NT2/D1 (cell line): ENCODE results near the gene DDX28.

ENCODE experiments used
- DNase-seq: peaks from one replicate; pipeline ENCODE4 v3.0.0-alpha.2; 2011; ENCODE audit warnings: low read depth, low spot score
- H3K27me3 ChIP-seq: 2 replicates; pipeline ENCODE4 v1.6.0; 2011; ENCODE audit warnings: mild to moderate bottlenecking; ENCODE audit not compliant: insufficient read length, insufficient read depth
- H3K36me3 ChIP-seq: 2 replicates; pipeline ENCODE4 v1.6.1; 2011; ENCODE audit warnings: mild to moderate bottlenecking, low read length, mixed read lengths; ENCODE audit not compliant: insufficient read depth, insufficient read length
- H3K4me1 ChIP-seq: 2 replicates; pipeline ENCODE4 v1.5.1; 2011; ENCODE audit not compliant: insufficient read depth, insufficient read length
- H3K4me3 ChIP-seq: 2 replicates; pipeline ENCODE4 v1.5.1; 2011; ENCODE audit warnings: low read depth; ENCODE audit not compliant: insufficient read length
- H3K9ac ChIP-seq: 2 replicates; pipeline ENCODE4 v1.6.0; 2011; ENCODE audit warnings: low read depth; ENCODE audit not compliant: insufficient read length
- H3K9me3 ChIP-seq: 2 replicates; pipeline ENCODE4 v1.5.1; 2011; ENCODE audit warnings: mild to moderate bottlenecking, low read length; ENCODE audit not compliant: insufficient read depth
- SUZ12 ChIP-seq: IDR thresholded peaks from 2 replicates; pipeline ENCODE4 v1.6.1; 2011; ENCODE audit not compliant: insufficient read length, insufficient read depth; ENCODE audit errors: extremely low read depth
- YY1 ChIP-seq: IDR thresholded peaks from 2 replicates; pipeline ENCODE4 v1.6.1; 2011; ENCODE audit not compliant: insufficient read length, insufficient read depth
- ZNF274 ChIP-seq: IDR thresholded peaks from 2 replicates; pipeline ENCODE4 v1.6.1; 2011; ENCODE audit warnings: mild to moderate bottlenecking, low read depth, low read length

Gene DDX28, protein sequence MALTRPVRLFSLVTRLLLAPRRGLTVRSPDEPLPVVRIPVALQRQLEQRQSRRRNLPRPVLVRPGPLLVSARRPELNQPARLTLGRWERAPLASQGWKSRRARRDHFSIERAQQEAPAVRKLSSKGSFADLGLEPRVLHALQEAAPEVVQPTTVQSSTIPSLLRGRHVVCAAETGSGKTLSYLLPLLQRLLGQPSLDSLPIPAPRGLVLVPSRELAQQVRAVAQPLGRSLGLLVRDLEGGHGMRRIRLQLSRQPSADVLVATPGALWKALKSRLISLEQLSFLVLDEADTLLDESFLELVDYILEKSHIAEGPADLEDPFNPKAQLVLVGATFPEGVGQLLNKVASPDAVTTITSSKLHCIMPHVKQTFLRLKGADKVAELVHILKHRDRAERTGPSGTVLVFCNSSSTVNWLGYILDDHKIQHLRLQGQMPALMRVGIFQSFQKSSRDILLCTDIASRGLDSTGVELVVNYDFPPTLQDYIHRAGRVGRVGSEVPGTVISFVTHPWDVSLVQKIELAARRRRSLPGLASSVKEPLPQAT

DNA sequence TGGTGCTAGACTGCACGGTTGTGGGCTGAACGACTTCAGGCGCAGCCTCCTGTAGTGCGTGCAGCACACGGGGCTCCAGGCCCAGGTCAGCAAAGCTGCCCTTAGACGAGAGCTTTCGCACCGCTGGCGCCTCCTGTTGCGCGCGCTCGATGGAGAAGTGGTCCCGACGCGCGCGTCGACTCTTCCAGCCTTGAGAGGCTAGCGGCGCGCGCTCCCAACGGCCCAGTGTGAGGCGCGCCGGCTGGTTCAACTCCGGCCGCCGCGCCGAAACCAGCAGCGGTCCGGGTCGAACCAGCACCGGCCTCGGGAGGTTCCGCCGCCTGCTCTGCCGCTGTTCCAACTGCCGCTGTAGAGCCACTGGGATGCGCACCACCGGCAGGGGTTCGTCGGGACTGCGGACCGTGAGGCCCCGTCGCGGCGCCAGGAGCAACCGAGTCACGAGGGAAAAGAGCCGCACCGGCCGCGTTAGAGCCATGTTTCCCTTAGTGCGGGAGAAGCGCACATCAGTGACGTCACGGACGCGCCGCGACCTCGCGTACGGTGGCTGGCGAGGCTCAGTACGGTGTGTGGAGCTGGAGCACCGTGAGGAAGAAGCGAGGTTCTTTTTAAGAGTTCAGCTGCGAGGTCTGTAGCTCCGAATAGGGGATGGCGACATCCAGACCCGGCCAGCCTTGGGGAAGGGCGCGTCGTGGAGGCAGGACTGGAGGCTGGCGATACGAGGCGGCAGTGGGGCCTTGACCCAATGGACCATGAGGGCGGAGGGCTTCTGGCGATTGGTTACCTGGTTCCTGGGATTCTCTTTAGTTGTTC is at the start of gene DDX28, which contains the start of gene DUS2:
TSS of gene DDX28 (minus strand) at position 505 of the 810 bp plus-strand sequence. CDS start at position 475, 30 bp downstream.
TSS of gene DUS2 (plus strand) at position 557 of the 810 bp plus-strand sequence. CDS start 14,740 bp downstream, outside the sequence.
- TF ChIP-seq YY1, result peak; percentile 61
- TF ChIP-seq SUZ12, result no peak

DNA sequence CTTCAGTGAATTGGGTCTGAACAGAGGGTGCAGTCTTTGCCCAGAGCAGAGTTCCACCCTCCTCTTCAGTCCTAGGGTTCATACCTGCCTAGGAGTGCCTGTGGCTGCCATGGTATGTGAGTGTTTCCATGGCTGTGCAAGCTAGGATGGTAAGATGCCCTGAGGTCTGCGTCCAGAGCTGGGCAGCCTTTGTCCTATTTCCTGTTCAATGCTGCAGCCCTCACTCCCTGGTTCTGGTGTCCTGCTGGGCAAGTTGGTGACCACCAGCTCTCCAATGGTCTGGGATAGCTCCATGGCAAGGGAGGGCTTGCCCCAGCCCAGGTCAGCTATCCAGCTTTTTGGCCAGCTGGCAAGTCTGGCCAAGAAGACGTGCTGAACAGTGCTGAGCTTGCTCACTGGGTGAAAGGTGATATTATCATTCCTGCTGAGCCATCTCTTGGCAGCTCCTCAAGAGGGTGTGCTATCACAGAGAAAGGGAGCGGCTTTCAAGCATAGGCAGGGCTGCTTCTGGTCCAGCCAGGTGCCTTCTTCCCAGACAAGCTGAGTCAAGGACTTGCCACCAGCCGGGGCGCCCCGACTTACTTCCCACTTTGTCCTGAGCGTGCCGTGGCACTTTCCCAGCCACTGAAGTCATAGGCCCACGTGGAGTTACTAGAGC is 49.1 kb upstream of the DDX28 start:
- TF ChIP-seq YY1, result no peak
- no peak for TF ChIP-seq ZNF274
- TF ChIP-seq SUZ12, result no peak
- DNase-seq, result no peak
- Histone ChIP-seq H3K9me3 (no peaks in the 10 kb centered on the region), H3K4me3 (no peak overlapping the region), H3K36me3 (peaks cover 84% of the 10 kb centered on the region), H3K27me3 (no peaks in the 10 kb centered on the region), H3K9ac (no peak overlapping the region), H3K4me1 (no peaks in the 10 kb centered on the region)

More for the DNA sequence above, at the start of gene DDX28, which contains the start of gene DUS2:
- Histone ChIP-seq H3K4me1 (peaks cover 9% of the 10 kb centered on the region), H3K9me3 (no peaks in the 10 kb centered on the region), H3K27me3 (no peaks in the 10 kb centered on the region), H3K4me3 (peak within 1 kb of the TSS; percentile 98), H3K36me3 (peaks cover 44% of the 10 kb centered on the region), H3K9ac (peak within 1 kb of the TSS; percentile 100)
- peak; percentile 94 for DNase-seq

DNA sequence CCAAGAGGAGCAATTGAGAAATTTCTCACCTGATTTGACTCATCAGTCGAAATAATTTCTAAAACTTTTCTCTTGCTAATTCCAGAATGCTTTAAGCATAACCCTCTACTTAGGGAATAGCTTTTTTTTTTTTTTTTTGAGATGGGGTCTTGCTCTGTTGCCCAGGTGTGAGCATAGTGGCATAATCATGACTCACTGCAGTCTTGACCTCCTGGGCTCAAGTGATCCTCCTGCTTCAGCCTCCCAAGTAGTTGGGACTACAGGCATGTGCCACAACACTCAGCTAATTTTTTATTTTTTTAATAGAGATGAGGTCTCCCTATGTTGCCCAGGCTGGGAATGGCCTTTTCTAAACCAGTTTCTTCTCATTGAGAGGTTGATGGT is 48.5 kb upstream of the DDX28 start:
- no peaks in the 10 kb centered on the region for H3K4me1 ChIP-seq
- TF ChIP-seq SUZ12 (no peak), ZNF274 (no peak), YY1 (no peak)
- H3K27me3 ChIP-seq, result no peaks in the 10 kb centered on the region
- DNase-seq, result no peak
- peaks cover 84% of the 10 kb centered on the region for H3K36me3 ChIP-seq
- no peak overlapping the region for H3K9ac ChIP-seq
- no peaks in the 10 kb centered on the region for H3K9me3 ChIP-seq
- H3K4me3 ChIP-seq, result no peak overlapping the region

DNA sequence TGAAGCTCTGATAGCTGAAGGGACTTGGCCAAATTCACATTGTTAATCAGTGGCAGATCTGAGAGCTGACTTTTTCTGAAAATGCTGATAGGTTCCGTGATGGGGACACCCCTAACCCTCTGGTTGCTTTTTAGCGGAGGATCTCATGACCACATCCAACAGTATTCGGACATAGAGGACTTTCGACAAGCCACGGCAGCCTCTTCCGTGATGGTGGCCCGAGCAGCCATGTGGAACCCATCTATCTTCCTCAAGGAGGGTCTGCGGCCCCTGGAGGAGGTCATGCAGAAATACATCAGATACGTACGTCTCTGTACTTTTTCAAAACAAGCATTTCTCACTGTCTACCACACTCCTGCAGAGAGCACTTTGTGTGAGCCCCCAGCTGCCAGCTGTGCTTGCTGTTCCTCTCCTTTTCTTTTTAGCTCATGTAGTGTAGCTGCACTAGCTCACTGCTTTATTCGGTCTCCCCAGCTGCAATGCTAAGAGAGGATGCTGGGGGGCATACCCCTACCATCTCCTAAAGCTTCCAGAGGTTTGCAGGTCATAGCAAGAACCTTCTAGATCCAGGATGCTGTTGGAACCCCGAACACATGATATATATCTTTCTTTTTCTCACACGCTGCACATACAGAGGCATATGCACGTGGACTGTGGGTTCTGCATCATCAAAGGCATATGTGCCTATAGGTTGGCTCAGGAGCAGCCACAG is 47.9 kb upstream of the DDX28 start:
- Histone ChIP-seq H3K4me1 (no peaks in the 10 kb centered on the region), H3K36me3 (peaks cover 84% of the 10 kb centered on the region), H3K27me3 (no peaks in the 10 kb centered on the region), H3K9ac (no peak overlapping the region), H3K4me3 (no peak overlapping the region), H3K9me3 (no peaks in the 10 kb centered on the region)
- DNase-seq, result no peak
- no peak for TF ChIP-seq YY1

DNA sequence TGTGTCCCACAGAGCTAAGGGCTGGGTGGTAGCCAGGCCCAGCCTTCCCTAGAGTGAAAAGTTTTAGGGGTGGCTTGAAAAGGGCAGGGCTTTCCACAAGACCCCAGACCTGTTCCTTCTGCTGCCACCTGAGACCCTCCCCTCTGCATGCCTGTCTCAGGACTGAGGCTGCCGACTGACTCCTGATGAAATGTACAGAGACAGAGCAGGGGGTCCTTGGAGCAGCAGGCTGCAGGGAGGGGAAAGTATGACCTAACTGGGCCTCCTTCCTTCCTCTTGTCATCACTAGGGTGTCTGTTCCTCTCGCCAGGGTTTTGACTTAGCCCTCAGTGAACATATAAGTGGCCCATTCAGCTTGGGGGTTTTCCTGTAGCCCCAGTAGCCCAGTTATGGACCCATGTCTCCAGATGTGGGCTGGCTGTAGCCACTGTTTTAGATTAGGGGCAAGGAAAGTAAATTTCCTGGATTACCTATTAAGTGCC is 47.3 kb upstream of the DDX28 start:
- Histone ChIP-seq H3K27me3 (no peaks in the 10 kb centered on the region), H3K4me1 (no peaks in the 10 kb centered on the region), H3K4me3 (no peak overlapping the region), H3K9me3 (no peaks in the 10 kb centered on the region), H3K9ac (no peak overlapping the region), H3K36me3 (peaks cover 77% of the 10 kb centered on the region)
- DNase-seq, result no peak
- TF ChIP-seq SUZ12 (no peak), ZNF274 (no peak)

DNA sequence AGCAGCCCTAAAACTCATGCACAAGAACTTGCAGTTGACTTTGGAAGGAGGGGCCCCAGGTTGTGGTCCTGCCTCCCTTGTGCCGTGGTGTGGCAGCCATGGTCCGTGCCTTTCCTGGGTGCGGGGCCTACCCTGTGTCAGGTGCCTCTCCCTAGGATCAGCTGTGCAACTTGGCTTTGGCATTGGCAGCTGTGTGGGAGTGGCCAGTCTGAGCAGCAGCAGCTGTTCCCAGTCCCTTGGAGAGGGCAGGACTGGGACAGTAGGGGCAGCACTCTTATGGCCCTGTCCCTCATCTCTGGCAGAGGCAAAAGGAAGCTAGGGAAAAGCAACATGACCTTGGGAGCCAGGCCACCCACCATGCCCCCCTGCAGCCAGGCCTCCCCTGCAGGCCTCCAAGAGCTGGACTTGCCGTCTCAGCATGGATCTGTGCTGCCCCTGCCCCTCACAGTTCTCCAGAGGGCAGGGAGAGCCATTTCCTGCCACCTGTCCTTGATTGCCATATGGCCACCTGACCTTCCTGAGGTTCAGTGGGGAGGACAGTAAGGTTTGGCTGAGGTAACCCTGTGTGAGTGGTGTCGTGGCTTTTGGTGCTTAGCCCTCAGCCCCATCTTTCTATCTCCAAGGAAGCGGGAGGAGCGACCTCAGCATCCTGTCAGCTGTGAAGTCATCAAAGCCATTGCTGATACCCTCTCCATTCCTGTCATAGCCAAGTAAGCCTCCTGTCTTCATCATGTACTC is 46.6 kb upstream of the DDX28 start:
- Histone ChIP-seq H3K4me1 (peaks cover 3% of the 10 kb centered on the region), H3K36me3 (peaks cover 71% of the 10 kb centered on the region), H3K27me3 (no peaks in the 10 kb centered on the region), H3K4me3 (no peak overlapping the region), H3K9me3 (no peaks in the 10 kb centered on the region), H3K9ac (no peak overlapping the region)
- DNase-seq, result no peak
- TF ChIP-seq YY1, result no peak
- no peak for TF ChIP-seq SUZ12
- TF ChIP-seq ZNF274, result no peak
